Transverse colon (tissue), 3 donors: ENCODE measurements around the gene PCCB.

Experiments
- EP300 ChIP-seq: sonication (generic); formaldehyde crosslinking; IDR thresholded peaks from one replicate; pipeline ENCODE4 v1.6.1; 2017; ENCODE audit warnings: antibody characterized with exemption, low read depth
- POLR2A ChIP-seq: fragments of 450-650 bp; IDR thresholded peaks from one replicate; pipeline ENCODE4 v1.6.1; 2016; ENCODE audit warnings: antibody characterized with exemption, mild to moderate bottlenecking, moderate library complexity
- TF ChIP-seq, protein P1 (sequence below), 5 experiments: fragments of 200-600 bp in 3 of 5; fragments of 450-650 bp in 2 of 5; sonication (generic) in 3 of 5; IDR thresholded peaks; 1 replicate in 2 of 5; 2 replicates in 3 of 5; pipeline ENCODE4 v1.5.1; 2016 to 2017; ENCODE audit warnings: antibody characterized with exemption in 5 of 5, inconsistent platforms in 3 of 5, mild to moderate bottlenecking in 2 of 5, moderate library complexity in 1 of 5

DNA sequence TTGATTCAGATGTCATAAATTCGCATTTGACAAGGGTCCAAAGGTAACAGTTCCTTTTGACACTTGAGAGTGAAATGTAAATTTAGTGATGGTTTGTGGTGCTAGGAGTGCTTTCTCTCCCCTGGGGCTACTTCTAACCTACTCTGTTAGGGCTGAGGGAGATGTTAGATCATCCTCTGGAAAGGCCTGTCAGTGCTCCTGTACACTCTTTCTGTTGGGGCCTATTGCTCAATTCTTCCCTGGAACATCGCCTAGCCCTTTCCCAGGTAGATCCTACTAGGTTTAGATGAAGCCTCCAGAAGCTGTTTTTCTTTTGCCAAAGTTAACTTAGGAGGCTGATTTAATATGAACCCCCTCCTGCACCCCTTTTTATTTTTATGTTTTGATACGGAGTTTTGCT, 1.4 kb downstream of the PCCB start:
- TF ChIP-seq EP300 (no peak), POLR2A (no peak)
- TF ChIP-seq, protein P1, sequence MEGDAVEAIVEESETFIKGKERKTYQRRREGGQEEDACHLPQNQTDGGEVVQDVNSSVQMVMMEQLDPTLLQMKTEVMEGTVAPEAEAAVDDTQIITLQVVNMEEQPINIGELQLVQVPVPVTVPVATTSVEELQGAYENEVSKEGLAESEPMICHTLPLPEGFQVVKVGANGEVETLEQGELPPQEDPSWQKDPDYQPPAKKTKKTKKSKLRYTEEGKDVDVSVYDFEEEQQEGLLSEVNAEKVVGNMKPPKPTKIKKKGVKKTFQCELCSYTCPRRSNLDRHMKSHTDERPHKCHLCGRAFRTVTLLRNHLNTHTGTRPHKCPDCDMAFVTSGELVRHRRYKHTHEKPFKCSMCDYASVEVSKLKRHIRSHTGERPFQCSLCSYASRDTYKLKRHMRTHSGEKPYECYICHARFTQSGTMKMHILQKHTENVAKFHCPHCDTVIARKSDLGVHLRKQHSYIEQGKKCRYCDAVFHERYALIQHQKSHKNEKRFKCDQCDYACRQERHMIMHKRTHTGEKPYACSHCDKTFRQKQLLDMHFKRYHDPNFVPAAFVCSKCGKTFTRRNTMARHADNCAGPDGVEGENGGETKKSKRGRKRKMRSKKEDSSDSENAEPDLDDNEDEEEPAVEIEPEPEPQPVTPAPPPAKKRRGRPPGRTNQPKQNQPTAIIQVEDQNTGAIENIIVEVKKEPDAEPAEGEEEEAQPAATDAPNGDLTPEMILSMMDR (IDR thresholded peaks at IDR 0.05): no peak
